ENCODE measurements around the gene CLEC2L.

DNA sequence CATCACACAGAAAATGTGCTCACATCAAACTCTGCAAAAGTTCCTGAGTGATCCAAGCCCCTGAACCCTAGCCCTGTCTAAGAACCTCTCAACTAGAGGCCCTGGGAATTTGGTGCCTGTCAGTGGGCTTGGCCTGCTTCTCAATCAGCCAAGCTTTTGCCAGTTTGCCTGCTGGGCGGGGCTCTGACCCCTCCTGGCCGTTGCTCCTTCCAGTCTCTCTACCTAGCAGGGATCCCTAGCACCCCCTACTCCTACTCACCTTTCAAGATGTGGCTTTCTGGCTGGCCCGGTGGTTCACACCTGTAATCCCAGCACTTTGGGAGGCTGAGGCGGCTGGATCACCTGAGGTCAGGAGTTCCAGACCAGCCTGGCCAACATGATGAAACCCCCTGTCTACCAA lies 42.1 kb upstream of the CLEC2L start:
- TF ChIP-seq, protein P1, sequence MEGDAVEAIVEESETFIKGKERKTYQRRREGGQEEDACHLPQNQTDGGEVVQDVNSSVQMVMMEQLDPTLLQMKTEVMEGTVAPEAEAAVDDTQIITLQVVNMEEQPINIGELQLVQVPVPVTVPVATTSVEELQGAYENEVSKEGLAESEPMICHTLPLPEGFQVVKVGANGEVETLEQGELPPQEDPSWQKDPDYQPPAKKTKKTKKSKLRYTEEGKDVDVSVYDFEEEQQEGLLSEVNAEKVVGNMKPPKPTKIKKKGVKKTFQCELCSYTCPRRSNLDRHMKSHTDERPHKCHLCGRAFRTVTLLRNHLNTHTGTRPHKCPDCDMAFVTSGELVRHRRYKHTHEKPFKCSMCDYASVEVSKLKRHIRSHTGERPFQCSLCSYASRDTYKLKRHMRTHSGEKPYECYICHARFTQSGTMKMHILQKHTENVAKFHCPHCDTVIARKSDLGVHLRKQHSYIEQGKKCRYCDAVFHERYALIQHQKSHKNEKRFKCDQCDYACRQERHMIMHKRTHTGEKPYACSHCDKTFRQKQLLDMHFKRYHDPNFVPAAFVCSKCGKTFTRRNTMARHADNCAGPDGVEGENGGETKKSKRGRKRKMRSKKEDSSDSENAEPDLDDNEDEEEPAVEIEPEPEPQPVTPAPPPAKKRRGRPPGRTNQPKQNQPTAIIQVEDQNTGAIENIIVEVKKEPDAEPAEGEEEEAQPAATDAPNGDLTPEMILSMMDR (IDR thresholded peaks at IDR 0.05; ENCODE audit: poor library complexity) = no peak
- TF ChIP-seq EZH2phosphoT487 (IDR thresholded peaks at IDR 0.05; ENCODE audit: low read depth, severe bottlenecking, unreplicated experiment) (no peak), EZH2 (IDR thresholded peaks at IDR 0.05; ENCODE audit: borderline replicate concordance) (no peak)

Measured in hepatocyte (in vitro differentiated cells).